Measurements from ENCODE around the gene HAP1.
A peak's percentile ranks its signal among the peaks of the same experiment; 100 is the strongest.
"Not testable (repeated sequence)": the region's sequence is repeated elsewhere in the genome, so short reads cannot be mapped to it uniquely, and the experiment has no call there.

HAP1 gene, protein sequence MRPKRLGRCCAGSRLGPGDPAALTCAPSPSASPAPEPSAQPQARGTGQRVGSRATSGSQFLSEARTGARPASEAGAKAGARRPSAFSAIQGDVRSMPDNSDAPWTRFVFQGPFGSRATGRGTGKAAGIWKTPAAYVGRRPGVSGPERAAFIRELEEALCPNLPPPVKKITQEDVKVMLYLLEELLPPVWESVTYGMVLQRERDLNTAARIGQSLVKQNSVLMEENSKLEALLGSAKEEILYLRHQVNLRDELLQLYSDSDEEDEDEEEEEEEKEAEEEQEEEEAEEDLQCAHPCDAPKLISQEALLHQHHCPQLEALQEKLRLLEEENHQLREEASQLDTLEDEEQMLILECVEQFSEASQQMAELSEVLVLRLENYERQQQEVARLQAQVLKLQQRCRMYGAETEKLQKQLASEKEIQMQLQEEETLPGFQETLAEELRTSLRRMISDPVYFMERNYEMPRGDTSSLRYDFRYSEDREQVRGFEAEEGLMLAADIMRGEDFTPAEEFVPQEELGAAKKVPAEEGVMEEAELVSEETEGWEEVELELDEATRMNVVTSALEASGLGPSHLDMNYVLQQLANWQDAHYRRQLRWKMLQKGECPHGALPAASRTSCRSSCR

DNA sequence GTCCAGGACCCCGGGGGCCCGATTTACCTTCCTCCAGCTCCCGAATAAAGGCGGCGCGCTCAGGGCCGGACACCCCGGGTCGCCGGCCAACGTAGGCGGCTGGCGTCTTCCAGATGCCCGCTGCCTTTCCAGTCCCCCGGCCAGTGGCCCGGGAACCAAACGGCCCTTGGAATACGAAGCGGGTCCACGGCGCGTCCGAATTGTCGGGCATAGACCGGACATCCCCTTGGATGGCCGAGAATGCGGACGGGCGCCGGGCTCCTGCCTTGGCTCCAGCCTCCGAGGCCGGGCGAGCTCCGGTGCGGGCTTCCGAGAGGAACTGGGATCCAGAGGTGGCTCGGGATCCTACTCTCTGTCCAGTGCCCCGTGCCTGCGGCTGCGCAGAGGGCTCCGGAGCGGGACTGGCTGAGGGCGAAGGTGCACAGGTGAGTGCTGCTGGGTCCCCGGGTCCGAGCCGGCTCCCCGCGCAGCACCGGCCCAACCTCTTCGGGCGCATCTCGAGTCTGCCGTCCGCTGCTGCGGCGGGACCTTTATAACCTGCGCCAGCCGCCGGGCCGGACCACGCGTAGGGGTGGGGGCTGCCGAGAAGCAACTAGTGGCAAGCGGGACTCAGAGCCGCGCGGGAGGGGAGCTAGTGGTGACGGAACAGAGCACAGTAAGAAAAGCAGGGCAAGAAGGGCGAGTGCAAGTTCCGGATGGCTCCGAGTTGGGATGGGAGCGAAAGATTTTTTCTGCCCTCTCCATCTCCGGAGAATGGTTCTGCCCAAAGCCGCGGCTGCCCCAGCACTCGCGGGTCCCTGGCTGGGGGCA lies at the start of gene HAP1:
HAP1 (minus strand) TSS at position 505 of the 810 bp plus-strand sequence; CDS start at position 496, 9 bp downstream.
- peak; percentile 23 to 32 for DNase-seq

DNA sequence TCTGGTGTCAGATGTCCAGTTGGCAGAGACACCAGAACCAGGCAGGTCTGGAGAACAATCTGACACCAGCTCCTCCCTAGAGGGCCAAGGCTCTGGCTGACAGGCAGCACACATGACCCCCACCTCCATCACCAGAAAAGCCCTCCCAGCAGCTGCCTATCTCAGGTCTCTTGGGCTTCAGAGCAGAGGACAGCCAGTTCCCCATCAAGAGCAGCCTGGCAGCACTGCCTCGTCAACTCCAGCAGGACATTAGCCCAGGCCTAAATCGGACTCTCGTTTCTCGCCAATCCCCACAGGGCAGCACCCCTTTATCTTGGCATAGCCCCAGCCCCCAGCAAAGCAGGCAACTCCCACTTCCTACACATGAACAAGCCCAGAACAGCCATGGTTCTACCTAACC lies 47.7 kb upstream of the HAP1 start:
- no peak for DNase-seq

DNA sequence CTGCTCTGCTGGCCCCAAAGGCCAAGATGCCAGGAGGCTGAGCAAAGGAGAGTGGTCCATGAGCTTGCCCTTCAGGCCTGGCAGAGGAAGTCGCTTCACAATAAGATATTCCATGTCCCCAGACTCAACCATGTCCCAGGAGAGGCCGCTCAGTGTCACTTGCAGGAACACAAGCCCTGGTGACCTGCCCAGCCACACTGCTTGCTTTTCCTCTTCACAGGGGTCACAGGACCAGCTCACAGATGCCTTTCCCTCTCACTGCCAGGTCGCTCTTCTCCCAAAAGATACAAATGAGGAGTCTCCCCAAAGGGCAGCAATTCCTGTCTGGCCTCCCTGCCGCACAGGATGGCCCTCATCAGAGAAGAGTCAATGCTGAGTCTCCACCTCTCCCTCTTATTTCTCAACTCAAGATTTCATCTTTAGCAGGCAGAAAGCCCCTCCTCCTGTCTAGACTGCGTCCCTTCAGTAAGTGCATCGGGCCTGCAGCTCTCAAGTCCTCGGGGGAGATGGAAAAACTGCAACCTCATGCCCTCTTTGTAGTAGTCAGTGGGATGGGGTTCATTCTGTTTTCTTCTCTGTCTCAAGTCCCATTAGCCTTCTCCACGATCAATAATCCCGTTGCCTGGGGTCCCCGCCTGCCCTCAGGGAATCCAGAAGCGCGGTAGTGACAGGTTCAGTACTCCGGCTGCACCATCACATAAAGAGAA lies 47.1 kb upstream of the HAP1 start:
- no peak for DNase-seq

DNA sequence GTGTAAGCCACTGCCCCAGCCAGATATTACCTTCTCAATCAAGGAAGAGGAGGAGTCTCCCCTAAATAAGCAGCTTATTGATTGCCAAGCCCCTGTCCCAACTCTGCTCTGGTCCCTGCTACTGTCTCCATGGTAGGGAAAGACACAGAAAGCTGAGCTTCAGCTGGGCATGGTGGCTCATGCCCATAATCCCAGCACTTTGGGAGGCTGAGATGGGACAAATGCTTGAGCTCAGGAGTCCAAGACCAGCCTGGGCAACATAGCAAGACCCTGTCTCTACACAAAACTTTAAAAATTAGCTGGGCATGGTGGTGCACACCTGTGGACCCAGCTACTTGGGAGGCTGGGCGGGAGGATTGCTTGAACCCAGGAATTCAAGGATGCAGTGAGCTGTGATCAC lies 45.5 kb upstream of the HAP1 start:
- DNase-seq: no peak

DNA sequence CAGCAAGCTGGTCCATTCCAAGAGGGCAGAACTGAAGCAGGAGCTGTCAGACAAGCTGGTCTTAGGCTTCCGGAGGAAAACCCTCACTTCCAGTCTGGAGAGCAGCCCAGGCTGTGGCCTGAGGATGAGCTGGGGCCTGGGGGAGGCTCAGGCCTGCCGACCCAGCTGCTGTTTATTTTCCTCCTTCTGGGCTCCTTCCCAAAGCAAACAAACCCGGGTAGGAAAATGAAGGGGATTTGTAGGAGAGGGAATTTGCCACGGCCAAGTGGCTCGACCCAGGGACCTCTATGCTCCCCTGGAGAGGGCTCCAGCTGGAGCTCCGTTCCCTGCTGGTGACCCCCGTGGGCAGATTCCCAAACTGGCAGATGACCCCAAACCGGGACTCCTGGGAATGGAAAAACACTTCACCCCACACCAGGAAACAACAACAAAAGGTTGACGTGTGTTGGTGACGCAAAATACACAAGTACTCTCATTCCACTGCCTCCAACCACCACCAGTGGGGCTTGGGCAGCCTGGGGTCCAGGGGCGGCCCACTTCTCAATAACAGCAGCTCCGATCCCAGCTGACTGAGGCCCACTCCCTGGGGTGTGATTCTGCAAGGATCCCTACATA lies 43.2 kb upstream of the HAP1 start:
- DNase-seq: no peak

DNA sequence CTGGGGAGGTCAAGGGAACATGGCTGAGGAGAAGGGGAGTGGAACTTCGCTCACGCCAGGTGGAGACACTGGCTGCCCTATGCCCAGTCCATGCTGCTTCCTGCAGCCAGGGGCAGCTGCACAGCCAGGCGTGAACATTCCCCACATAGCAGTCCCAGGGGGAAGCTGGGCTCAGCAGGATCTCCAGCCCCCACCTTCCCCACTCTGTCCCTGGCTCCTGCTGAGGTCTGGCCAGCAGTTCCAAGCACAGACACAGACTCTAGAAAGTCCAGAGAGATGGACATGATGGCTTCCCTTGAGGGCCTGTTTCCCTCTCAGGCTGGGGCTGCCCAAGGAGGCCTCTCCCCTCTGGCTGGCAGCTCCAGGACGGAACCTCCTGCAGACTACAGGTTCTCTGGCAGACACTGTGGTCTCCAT lies 42.7 kb upstream of the HAP1 start:
- DNase-seq: no peak

DNA sequence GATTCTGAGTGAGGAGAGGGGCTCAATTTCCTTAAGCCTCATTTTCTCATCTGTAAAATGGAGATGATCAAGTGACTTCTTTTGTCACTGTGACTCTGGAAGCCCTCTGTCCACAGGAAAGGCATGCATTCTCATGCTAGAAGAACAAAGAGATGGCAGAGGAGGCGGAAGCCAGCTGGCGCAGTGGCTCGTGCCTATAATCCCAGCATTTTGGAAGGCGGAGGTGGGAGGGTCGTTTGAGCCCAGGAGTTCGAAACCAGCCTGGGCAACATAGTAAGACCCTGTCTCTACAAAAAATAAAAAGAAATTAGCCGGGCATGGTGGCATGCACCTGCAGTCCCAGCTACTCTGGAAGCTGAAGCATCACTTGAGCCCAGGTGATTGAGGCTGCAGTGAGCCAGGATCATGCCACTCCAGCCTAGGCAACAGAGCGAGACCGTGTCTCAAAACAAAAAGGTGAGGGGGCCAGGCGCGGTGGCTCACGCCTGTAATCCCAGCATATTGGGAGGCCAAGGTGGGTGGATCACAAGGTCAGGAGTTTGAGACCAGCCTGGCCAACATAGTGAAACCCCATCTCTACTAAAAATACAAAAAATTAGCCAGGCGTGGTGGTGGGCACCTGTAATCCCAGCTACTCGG lies 41.9 kb upstream of the HAP1 start:
- not testable (repeated sequence) for DNase-seq

DNA sequence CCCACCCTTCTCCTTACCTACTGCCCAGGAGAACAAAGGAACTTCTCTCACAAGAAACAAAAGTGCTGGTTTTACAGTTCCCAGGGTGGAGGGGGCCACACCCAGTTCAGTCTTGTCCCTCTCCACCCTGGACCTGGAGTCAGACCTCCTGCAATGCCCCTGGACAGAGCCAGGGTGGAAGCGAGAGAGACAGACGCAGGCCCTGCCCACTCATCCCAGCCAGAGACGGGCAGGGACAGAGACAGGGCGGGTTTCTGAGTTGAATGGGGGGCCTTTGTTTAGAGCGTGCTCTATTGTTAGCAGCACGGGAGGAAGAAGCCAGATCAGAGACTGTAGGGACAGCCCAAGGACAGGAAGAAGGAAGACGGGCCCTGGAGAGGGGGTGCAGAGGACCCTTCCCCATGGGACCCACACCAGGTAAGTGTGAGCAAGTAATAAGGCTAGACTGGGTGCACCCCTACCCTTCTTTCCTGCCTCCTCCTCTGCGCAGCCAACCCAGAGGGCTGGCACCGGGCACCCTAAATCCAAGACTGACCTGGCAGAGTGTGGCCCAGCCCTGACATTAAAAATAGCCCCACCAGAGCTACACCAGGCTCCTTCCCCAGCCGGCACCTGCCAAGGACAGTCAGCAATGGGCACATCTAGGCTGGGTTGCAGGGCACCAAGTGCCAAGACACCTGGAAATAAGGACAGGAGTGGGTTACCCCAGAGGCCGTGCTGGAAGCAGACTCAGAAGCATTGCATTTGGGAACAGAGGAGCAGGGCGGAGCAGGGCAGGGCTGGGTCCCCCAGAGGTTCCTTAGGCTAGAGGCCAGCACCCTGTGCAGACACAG lies 41.2 kb upstream of the HAP1 start:
- DNase-seq: no peak

DNA sequence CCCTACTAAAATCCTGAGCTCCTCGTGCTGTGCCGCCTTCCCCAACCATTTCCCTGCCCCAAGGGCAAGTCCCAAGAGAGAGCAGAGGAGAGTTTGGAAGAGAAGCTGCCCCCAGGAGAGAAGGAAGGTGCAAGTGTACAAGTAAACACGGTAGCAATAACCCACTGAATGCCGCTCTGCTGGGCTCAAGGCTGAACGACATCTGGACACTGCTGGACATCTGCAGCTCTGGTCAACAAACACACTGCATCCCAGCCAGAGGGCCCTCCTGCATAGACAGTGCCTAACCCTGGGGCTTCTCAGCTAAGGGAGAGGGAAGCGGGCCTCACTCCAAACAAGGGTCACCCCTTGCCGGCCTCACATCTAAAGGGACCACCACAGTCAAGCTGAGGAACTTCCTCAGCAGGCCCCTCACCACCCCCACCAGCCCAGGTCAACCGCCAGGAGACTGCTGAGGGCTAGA lies 39.3 kb upstream of the HAP1 start:
- no peak for DNase-seq

DNA sequence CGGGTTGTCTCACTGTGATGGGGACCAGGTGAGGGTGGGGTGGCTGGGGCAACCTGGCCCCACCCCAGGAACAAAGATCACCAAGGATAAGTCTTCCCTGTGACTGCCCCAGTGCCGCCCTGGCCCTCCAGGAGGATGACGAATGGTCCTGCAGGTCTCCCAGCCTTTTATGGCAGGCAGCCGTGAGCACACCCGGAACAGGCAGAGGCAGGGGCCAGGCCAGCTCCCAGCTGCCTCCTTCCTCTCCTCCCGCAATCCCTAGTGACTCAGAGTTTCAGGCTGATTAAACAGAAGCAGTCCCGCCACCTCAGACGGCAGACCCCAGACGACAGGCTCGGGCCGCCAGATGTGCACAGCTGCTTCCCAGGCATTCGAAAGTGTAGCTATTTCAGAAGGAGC lies 38.7 kb upstream of the HAP1 start:
- DNase-seq: no peak

DNA sequence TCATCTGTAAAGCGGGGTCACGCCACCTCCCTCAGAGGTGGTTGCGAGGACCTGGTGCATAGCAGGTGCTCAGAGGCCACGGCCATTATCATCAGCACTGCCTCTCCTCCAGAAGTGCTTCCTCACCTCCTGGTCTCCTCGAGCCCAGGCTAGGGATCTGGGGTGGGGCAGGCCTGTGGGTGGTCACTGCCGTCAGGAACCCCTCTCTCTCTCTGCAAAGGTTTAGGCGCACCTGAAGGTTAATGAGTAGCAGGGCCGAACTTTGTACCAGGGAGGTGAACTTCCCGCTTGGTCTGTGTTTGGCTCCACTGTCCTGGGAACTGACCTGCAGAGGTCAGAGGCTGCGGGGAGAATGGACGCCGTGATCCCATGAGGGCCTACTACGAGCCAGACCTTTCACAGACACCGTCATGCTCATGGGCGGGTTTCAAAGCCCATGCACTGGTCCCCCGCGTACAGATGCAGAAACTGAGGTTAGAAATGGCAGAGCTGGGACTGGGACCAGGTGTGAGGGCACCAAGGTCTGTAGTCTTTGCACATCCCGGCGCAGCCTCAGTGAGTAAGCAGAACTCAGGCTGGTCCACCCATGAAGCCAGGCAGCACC lies 38.2 kb upstream of the HAP1 start:
- DNase-seq: no peak

DNA sequence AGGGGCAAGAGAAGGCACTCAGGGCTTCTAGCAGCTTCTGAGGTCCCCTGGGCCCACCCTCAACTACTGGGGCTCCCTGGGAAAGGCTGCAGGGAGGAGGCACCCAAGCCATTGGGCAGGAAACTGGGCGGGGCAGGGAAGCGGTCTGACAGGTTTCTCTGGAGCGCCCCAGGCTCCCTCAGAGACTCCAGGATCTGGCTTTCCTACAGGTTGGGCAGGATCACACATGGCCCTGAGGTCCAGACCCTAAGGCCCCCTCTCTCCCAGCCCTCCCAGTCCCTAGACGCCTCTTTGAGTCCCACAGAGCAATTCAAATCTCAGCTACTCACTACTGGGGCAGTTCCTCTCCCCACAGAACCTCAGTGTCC lies 37.8 kb upstream of the HAP1 start:
- no peak for DNase-seq

DNA sequence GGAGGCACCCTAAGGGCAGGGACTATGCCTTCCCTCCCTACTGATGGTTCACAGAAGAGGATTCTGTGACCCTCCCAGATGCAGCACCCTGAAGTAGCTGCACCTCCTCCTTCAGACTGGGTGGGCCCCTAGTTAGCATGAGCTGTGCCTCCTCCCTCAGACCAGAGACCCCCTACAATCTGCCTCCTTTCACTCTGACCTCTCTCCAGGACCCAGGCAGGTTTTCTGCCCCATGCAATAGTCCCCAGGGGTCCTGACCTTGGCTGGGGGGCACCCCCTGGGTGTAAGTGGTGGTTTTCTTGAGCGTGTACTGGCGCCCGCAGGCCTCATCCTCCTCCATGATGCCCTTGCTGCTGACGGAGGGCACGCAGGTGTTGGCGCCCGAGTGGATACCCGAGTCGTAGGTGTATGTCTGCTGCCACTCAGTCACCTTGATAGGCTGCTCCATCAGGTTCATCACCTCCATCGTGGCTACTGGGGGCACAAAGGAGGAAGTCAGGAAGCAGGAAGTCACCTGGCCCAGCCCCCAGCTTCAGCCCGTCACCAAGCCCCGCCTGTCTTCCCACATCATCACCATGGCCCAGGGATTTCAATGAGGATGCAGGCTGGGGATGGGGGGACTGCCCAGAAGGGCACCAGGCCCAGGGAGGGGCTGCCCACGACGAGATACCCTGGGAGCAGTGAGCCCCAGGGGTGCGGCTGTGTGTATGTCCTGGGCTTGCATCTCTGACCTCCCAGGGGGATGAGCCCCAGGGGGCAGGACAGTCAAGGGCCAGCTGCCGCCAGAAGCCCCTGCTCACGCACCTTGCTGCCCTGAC lies 37.2 kb upstream of the HAP1 start:
- DNase-seq: no peak

DNA sequence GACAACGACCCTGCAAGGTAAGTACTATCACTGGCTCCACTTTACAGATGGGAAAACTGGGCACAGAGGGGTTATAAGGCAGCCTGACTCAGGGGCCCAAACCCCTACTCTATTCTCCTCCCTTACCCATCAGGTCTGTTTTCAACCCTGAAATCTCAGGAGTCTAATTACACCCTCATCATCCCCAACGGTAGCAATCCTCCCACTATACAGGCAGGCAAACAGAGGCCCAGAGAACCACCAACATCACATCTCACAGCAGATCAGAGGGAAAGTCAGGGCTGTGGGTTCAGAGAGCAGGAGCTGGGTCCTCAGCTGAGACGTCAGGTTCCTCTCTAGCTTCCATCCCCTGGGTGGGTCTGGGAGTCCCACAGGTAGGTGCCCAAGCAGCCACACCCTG lies 35.5 kb upstream of the HAP1 start:
- DNase-seq: no peak

DNA sequence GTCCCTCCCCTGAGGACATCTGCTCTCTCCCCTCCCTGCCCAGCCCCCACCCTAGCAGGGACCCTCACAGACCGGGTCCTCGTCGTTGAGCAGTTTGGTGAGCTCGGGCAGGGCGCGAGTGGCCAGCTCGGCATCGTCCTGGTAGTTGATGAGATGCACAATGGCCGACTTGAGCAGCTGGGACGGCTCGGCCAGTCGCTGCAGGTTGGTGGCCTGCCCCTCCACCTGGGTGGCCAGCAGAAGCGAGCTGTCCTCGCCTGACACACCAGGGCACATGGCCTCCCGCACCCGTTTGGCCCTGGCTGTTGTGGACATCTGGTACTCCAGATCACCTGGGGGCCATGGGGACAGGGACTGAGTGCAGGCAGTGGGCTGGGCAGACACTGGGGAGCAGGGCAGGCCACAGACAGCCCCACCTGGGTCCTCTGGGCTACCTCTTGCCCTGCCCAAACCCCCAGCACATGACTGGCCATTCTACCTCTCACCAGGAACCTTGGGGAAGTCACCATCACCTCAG lies 35.0 kb upstream of the HAP1 start:
- no peak for DNase-seq

DNA sequence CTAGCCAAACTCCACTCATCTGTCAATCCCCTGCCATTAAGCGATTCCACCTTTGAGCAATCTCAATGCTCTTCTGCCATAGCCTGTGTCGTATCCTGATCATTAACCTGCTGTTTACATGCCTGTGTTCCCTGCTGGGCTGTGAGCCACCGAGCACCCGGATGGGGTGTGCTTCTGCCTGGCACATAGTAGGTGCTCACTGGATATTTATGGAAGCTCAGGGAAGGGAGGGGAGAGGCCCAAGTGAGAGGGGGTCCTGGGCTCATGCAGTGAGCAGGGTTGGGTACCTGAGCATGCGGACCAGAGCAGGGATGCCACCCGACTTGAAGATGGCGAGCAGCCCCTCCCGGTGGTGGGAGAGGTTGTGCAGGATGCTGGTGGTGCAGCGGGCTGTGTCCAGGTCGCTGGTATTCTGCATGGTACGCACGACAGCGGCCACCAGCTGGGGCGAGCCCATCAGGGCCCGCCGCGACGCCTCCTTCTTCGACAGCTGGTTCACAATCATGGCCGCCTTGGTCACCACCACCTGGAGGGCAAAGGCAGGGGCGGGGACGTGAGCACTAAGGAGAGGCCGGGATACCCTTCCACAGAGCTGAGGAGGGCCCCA lies 34.3 kb upstream of the HAP1 start:
- DNase-seq: no peak

DNA sequence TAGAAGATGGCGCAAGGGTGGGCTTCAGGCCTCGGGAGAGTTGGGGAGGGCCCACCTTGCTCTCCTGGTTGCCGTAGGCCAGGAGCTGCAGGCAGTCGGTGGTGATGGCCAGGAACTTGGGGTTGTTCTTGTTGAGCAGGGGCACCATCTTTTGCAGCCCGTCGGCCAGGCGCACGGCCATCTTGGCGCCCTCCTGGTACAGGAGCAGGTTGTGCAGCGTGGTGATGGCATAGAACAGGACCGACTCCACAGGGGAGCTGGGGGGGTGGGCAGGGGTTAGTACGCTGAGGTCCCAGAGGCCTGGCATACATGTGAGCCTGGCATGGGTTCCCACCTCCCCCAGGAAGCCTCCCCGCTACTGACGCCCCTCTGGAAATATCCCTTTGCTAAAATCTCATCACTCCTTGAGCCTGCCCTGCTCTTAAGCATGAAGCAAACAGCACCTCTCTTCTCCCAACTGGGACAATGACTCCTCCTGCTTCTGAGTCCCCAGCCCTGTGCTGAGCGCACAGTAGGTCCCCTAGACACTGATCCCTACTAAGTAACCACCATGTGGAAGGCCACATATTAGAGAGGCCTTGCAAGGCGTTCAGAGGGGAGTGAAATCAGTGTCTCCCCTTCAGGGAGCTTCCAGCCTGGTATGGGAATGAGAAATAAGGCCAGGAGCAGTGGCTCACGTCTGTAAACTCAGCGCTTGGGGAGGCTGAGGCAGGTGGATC lies 33.0 kb upstream of the HAP1 start:
- DNase-seq: no peak

DNA sequence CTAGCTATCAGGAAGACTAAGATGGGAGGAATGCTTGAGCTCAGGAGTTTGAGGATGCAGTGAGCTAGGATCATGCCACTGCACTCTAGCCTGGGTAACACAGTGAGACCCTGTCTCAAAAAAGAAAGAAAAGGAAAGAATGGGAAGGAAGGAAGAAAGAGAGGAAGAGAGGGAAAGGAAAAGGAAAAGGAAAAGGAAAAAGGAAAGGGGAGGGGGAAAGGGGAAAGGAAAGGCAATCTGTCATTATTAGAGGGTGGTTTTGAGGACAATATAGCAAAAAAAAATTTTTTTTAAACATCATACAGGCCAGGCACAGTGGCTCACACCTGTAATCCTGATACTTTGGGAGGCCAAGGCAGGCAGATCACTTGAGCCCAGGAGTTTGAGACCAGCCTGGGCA lies 31.7 kb upstream of the HAP1 start:
- no peak for DNase-seq

All from activated CD4-positive, alpha-beta T cell treated with anti-CD3 and anti-CD28 coated beads, Interleukin-2, amount 50 U/mL, for 48 hours (primary cell).